K562 (cell line): ENCODE measurements around the gene ODF2. TPM values are rescaled to one million over a fixed set of nuclear protein-coding genes. Genes with fewer than 3 reads are reported as not detected.

Experiments
- BMI1 ChIP-seq: fragments of 150-350 bp; IDR thresholded peaks from 2 replicates; pipeline ENCODE4 v1.6.1; 2014; ENCODE audit warnings: low read length
- FOXK2 ChIP-seq, 2 experiments: fragments of 450-650 bp; IDR thresholded peaks in 1 of 2; conservative IDR thresholded peaks in 1 of 2; 2 replicates each; pipeline ENCODE4 v1.6.1; 2016; ENCODE audit warnings: low read depth in 2 of 2, mild to moderate bottlenecking in 1 of 2
- IFI16 ChIP-seq: fragments of 250-450 bp; sonication (Bioruptor Pico); IDR thresholded peaks from 2 replicates; pipeline ENCODE4 v2.1.2; 2022; ENCODE audit warnings: mild to moderate bottlenecking, inconsistent platforms
- KHSRP ChIP-seq: fragments of 450-650 bp; IDR thresholded peaks from 2 replicates; pipeline ENCODE4 v1.6.1; 2017
- KLF1 ChIP-seq: fragments of 450-650 bp; IDR thresholded peaks from 2 replicates; pipeline ENCODE4 v1.6.1; 2016; ENCODE audit warnings: missing genetic modification characterization, missing compliant biosample characterization
- NR2C1 ChIP-seq, 2 experiments: fragments of 450-650 bp; IDR thresholded peaks; 2 replicates each; pipeline ENCODE4 v1.6.1; 2017; ENCODE audit warnings: mild to moderate bottlenecking in 2 of 2, antibody characterized with exemption in 1 of 2, inconsistent platforms in 1 of 2, missing compliant biosample characterization in 1 of 2, missing genetic modification characterization in 1 of 2
- PHB2 ChIP-seq: fragments of 450-650 bp; IDR thresholded peaks from 2 replicates; pipeline ENCODE4 v1.6.1; 2017; ENCODE audit warnings: low read depth
- PTRF ChIP-seq: fragments of 450-650 bp; IDR thresholded peaks from 2 replicates; pipeline ENCODE4 v1.6.1; 2016; ENCODE audit warnings: mild to moderate bottlenecking, missing genetic modification characterization, missing compliant biosample characterization
- RAD21 ChIP-seq, 2 experiments: fragments of 250-450 bp in 1 of 2; fragments of 450-650 bp in 1 of 2; sonication (Bioruptor Pico) in 1 of 2; formaldehyde crosslinking in 1 of 2; IDR thresholded peaks in 1 of 2; conservative IDR thresholded peaks in 1 of 2; 2 replicates each; pipeline versions ENCODE4 v1.4.0 to v1.8.0; 2020 to 2022; ENCODE audit warnings: mild to moderate bottlenecking in 2 of 2, moderate library complexity in 1 of 2
- RB1 ChIP-seq: fragments of 450-650 bp; IDR thresholded peaks from 2 replicates; pipeline ENCODE4 v1.6.1; 2017; ENCODE audit warnings: low read depth, mild to moderate bottlenecking
- RCOR1 ChIP-seq, 2 experiments: IDR thresholded peaks; 2 replicates each; pipeline ENCODE4 v1.6.1; 2012; ENCODE audit warnings: low read depth in 2 of 2, low read length in 2 of 2, borderline replicate concordance in 1 of 2, improper control_type of control experiment in 1 of 2
- SETDB1 ChIP-seq: IDR thresholded peaks from one replicate; pipeline ENCODE4 v1.6.1; 2012; ENCODE audit warnings: low read length, control low read depth, inconsistent platforms
- U2AF1 ChIP-seq: fragments of 200-400 bp; formaldehyde crosslinking; optimal IDR thresholded peaks from 2 replicates; pipeline ENCODE3; 2017; ENCODE audit warnings: mild to moderate bottlenecking, low read depth, low read length, moderate library complexity
- ZNF347 ChIP-seq: fragments of 450-650 bp; formaldehyde crosslinking; IDR thresholded peaks from 2 replicates; pipeline ENCODE4 v1.4.0; 2020; ENCODE audit warnings: low read depth, mild to moderate bottlenecking, moderate library complexity
- polyA plus RNA-seq, 8 experiments: library from polyadenylated mRNA; depleted of rRNA in 4 of 8; stranded (reverse) in 5 of 8; unstranded in 3 of 8; fragments of >200 nt; fragmentation: Nextera tagmentation in 2 of 8; fragmentation: Illumina TruSeq in 1 of 8; extraction: Ambion mirVana in 2 of 8; extraction: Trizol in 1 of 8; gene quantifications; 2 replicates each; pipeline versions ENCODE4 v1.2.1 to v1.2.3, GENCODE V29; 2011 to 2014; ENCODE audit warnings: inconsistent platforms in 1 of 8, missing spikeins in 1 of 8
- total RNA-seq, 7 experiments: library from RNA; depleted of rRNA in 6 of 7; stranded (reverse); fragments of >200 nt in 6 of 7; fragmentation: Illumina TruSeq in 2 of 7; extraction: Trizol in 2 of 7; gene quantifications; 2 replicates each; pipeline versions ENCODE4 v1.2.1 to v1.2.3, GENCODE V29; 2011 to 2021; ENCODE audit warnings: low replicate concordance in 1 of 7
- TF ChIP-seq, protein P1 (sequence below), 3 experiments: fragments of 200-800 bp in 1 of 3; fragments of 250-450 bp in 1 of 3; fragments of 450-650 bp in 1 of 3; sonication (Bioruptor Pico) in 1 of 3; sonication (Bioruptor generic) in 1 of 3; formaldehyde crosslinking in 1 of 3; IDR thresholded peaks; 2 replicates each; pipeline versions ENCODE4 v1.6.1 to v1.8.0; 2016 to 2022; ENCODE audit warnings: mild to moderate bottlenecking in 2 of 3, missing genetic modification characterization in 2 of 3, missing compliant biosample characterization in 1 of 3, moderate library complexity in 1 of 3
- TF ChIP-seq, protein P2 (sequence below): fragments of 250-450 bp; sonication (Bioruptor Pico); IDR thresholded peaks from 2 replicates; pipeline ENCODE4 v1.4.0; 2020

Gene ODF2
- total and polyA plus RNA-seq, 9 of the 15 experiments (the other 6 are each of a cell fraction or from before 2014, with no cell fraction given): 16.5 to 83.2 (median 69.7) TPM

DNA sequence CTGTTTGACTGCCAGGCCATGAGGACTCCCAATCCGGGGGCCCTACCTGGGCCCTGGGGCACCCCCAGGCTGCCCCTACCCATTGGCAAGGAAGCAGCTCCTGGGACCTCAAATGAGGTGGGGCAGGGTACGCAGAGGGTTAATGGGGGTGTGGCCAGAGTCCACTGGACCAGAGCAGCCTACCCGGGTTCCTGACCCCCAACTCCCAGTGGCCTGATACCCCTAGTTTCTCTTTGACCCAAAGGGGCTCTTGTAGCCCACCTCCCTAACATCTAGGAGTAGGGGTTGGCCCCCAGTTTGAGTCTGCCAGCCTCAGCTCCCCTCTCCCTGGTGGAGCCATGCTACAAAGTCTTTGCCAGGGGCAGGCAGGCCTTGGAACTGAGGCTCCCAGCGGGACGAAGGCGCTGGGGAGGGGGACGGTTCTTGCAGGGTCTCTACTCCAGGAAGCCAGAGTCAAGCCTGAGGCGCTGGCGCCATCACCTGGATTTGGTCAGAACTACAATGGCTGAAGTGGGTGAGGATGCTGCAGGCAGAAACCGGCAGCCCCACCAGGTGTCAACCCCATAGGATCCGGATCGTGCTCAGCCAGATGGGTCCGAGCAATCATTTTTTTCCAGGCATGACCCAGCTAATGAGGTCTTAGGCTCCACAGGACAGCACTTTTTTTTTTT, 43.6 kb upstream of the ODF2 start (continued):
- TF ChIP-seq, protein P1, sequence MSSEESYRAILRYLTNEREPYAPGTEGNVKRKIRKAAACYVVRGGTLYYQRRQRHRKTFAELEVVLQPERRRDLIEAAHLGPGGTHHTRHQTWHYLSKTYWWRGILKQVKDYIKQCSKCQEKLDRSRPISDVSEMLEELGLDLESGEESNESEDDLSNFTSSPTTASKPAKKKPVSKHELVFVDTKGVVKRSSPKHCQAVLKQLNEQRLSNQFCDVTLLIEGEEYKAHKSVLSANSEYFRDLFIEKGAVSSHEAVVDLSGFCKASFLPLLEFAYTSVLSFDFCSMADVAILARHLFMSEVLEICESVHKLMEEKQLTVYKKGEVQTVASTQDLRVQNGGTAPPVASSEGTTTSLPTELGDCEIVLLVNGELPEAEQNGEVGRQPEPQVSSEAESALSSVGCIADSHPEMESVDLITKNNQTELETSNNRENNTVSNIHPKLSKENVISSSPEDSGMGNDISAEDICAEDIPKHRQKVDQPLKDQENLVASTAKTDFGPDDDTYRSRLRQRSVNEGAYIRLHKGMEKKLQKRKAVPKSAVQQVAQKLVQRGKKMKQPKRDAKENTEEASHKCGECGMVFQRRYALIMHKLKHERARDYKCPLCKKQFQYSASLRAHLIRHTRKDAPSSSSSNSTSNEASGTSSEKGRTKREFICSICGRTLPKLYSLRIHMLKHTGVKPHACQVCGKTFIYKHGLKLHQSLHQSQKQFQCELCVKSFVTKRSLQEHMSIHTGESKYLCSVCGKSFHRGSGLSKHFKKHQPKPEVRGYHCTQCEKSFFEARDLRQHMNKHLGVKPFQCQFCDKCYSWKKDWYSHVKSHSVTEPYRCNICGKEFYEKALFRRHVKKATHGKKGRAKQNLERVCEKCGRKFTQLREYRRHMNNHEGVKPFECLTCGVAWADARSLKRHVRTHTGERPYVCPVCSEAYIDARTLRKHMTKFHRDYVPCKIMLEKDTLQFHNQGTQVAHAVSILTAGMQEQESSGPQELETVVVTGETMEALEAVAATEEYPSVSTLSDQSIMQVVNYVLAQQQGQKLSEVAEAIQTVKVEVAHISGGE (CRISPR knock-in tag; IDR thresholded peaks at IDR 0.05): no peak
- no peak for TF ChIP-seq SETDB1
- TF ChIP-seq NR2C1 (IDR thresholded peaks at IDR 0.05): no peak
- TF ChIP-seq NR2C1 (tag; IDR thresholded peaks at IDR 0.05): no peak
- no peak for TF ChIP-seq KLF1 (tag)
- TF ChIP-seq ZNF347 (CRISPR knock-in tag): no peak
- no peak for TF ChIP-seq FOXK2 (conservative IDR thresholded peaks at IDR 0.05 in 1 of 2, IDR thresholded peaks at IDR 0.05 in 1 of 2; ENCODE audit: low read depth in 2 of 2)
- no peak; the same call in 1 of the 2 replicates for TF ChIP-seq RB1
- peak; percentile 76 to 91 for TF ChIP-seq RAD21 (CRISPR knock-in tag; conservative IDR thresholded peaks at IDR 0.05 in 1 of 2, IDR thresholded peaks at IDR 0.05 in 1 of 2)
- TF ChIP-seq U2AF1: no peak
- no peak for TF ChIP-seq PHB2
- TF ChIP-seq IFI16: no peak
- TF ChIP-seq RCOR1 (IDR thresholded peaks at IDR 0.05; ENCODE audit: borderline replicate concordance in 1 of 2, low read depth in 2 of 2, low read length in 2 of 2): peak in 1 of 2 experiments; percentile 51; a peak in 1 of 4 replicates
- TF ChIP-seq, protein P2, sequence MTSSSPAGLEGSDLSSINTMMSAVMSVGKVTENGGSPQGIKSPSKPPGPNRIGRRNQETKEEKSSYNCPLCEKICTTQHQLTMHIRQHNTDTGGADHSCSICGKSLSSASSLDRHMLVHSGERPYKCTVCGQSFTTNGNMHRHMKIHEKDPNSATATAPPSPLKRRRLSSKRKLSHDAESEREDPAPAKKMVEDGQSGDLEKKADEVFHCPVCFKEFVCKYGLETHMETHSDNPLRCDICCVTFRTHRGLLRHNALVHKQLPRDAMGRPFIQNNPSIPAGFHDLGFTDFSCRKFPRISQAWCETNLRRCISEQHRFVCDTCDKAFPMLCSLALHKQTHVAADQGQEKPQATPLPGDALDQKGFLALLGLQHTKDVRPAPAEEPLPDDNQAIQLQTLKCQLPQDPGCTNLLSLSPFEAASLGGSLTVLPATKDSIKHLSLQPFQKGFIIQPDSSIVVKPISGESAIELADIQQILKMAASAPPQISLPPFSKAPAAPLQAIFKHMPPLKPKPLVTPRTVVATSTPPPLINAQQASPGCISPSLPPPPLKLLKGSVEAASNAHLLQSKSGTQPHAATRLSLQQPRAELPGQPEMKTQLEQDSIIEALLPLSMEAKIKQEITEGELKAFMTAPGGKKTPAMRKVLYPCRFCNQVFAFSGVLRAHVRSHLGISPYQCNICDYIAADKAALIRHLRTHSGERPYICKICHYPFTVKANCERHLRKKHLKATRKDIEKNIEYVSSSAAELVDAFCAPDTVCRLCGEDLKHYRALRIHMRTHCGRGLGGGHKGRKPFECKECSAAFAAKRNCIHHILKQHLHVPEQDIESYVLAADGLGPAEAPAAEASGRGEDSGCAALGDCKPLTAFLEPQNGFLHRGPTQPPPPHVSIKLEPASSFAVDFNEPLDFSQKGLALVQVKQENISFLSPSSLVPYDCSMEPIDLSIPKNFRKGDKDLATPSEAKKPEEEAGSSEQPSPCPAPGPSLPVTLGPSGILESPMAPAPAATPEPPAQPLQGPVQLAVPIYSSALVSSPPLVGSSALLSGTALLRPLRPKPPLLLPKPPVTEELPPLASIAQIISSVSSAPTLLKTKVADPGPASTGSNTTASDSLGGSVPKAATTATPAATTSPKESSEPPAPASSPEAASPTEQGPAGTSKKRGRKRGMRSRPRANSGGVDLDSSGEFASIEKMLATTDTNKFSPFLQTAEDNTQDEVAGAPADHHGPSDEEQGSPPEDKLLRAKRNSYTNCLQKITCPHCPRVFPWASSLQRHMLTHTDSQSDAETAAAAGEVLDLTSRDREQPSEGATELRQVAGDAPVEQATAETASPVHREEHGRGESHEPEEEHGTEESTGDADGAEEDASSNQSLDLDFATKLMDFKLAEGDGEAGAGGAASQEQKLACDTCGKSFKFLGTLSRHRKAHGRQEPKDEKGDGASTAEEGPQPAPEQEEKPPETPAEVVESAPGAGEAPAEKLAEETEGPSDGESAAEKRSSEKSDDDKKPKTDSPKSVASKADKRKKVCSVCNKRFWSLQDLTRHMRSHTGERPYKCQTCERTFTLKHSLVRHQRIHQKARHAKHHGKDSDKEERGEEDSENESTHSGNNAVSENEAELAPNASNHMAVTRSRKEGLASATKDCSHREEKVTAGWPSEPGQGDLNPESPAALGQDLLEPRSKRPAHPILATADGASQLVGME: 0 out of 2 replicates have a peak, but pooled peaks have one; percentile 32
- no peak for TF ChIP-seq PTRF (tag)
- TF ChIP-seq BMI1: no peak
- no peak for TF ChIP-seq KHSRP
